Right lobe of liver (tissue), 6 donors: ENCODE measurements around the gene FYTTD1. TPM values are rescaled to one million over a fixed set of nuclear protein-coding genes. Genes with fewer than 3 reads are reported as not detected.
"Not testable (repeated sequence)": the region's sequence is repeated elsewhere in the genome, so short reads cannot be mapped to it uniquely, and the experiment has no call there.

Experiments used
- ATAC-seq, 4 donors: fragments of 200-7000 bp; cut with Tn5 transposase; one replicate each; pipeline ENCODE4 v1.9.1; 2020; ENCODE audit warnings: mild to moderate bottlenecking in 4 of 4, moderate library complexity in 4 of 4
- DNase-seq, 3 donors: peaks; one replicate each; pipeline ENCODE4 v3.0.0-alpha.2; 2020
- H3K27ac ChIP-seq, 3 donors: fragments of 200-600 bp; one replicate each; pipeline ENCODE4 v1.8.0; 2022
- H3K27me3 ChIP-seq, 2 donors: fragments of 200-600 bp; one replicate each; pipeline ENCODE4 v1.8.0; 2022
- H3K36me3 ChIP-seq, 4 donors: fragments of 200-600 bp; sonication (generic) in 1 of 4; one replicate each; pipeline versions ENCODE4 v1.5.1 to v1.8.0; 2017 to 2022; ENCODE audit warnings: control low read depth in 1 of 4
- H3K4me1 ChIP-seq, 4 donors: fragments of 200-600 bp; sonication (generic) in 1 of 4; one replicate each; pipeline versions ENCODE4 v1.5.1 to v1.8.0; 2017 to 2022; ENCODE audit warnings: control low read depth in 1 of 4
- H3K4me3 ChIP-seq, 3 donors: fragments of 200-600 bp; one replicate each; pipeline ENCODE4 v1.8.0; 2022
- H3K9me3 ChIP-seq, 4 donors: fragments of 200-600 bp; sonication (generic) in 1 of 4; one replicate each; pipeline versions ENCODE4 v1.5.1 to v1.8.0; 2017 to 2022; ENCODE audit warnings: control low read depth in 1 of 4
- CTCF ChIP-seq, 4 donors: fragments of 200-600 bp in 3 of 4; fragments of 450-650 bp in 1 of 4; IDR thresholded peaks; one replicate each; pipeline versions ENCODE4 v1.5.1 to v1.8.0; 2016 to 2022; ENCODE audit warnings: antibody characterized with exemption in 4 of 4, mild to moderate bottlenecking in 2 of 4
- POLR2A ChIP-seq: fragments of 450-650 bp; IDR thresholded peaks from one replicate; pipeline ENCODE4 v1.6.1; 2017; ENCODE audit warnings: antibody characterized with exemption, mild to moderate bottlenecking
- WGBS: methylation state at CpG from one replicate; pipeline ENCODE4 v1.1.6; 2018; ENCODE audit warnings: low coverage, low lambda C conversion rate; ENCODE audit not compliant: insufficient coverage; ENCODE audit errors: missing lambda C conversion rate; 5-methylcytosine and 5-hydroxymethylcytosine counted together
- intact Hi-C, 2 donors: fragments of 100-400 bp; cut with DNase I; formaldehyde crosslinking; loops; one replicate each; pipeline versions ENCODE4 v1.11.2 to v1.14.1; 2022
- total RNA-seq, 6 experiments: library from RNA; depleted of rRNA in 2 of 6; stranded (reverse); fragments of >200 nt in 2 of 6; fragmentation: NEBNext Ultra II Directional in 3 of 6; extraction: Animal tissue kit (Norgen Biotek cat#: 25700) in 3 of 6; gene quantifications; one replicate each; pipeline versions ENCODE4 v1.1.0 to v1.2.4, GENCODE V29; 2016 to 2023
- donor health status: DM: no; HTN: yes; CAD: no.
- donor health status: DM: no; HTN: no; CAD: no.
- donor health status: DM: no; HTN: no; CAD: no.
- donor health status: DM: no; HTN: yes; CAD: no.
- donor health status: DM: no; HTN: yes; CAD: no.

FYTTD1 gene
- total RNA-seq, 6 experiments from 2014 or later: 20.2 to 33.4 (median 23.9) TPM

GRCh38 chr3:197709135-197709534 lies 40.5 kb upstream of the FYTTD1 start:
- no peak for TF ChIP-seq POLR2A
- TF ChIP-seq CTCF (IDR thresholded peaks at IDR 0.05): no peak
- Histone ChIP-seq H3K9me3 (no peaks in the 10 kb centered on the region), H3K27me3 (no peaks in the 10 kb centered on the region), H3K4me1 (peaks cover 0 to 3% (median 0%) of the 10 kb centered on the region in 4 donors), H3K4me3 (no peak overlapping the region), H3K27ac (no peak overlapping the region), H3K36me3 (peaks cover 0 to 11% (median under 1%) of the 10 kb centered on the region in 4 donors)
- intact Hi-C loops: no loop called here
- ATAC-seq: no peak
- DNase-seq: no peak
- WGBS: 79% methylated on average over 6 of the region's 9 CpGs

GRCh38 chr3:197710965-197711364 lies 38.7 kb upstream of the FYTTD1 start:
- H3K36me3 ChIP-seq, ATAC-seq, H3K9me3 ChIP-seq, H3K27me3 ChIP-seq, intact Hi-C loops, H3K27ac ChIP-seq, H3K4me3 ChIP-seq, H3K4me1 ChIP-seq, DNase-seq: not testable (repeated sequence)
- WGBS: 83% methylated on average over 5 of the region's 5 CpGs

- peak; percentile 60 to 69 (median 68) for DNase-seq
- peak overlapping the region in 1 of 3 donors; percentile 28 for H3K4me3 ChIP-seq
- H3K9me3 ChIP-seq: no peaks in the 10 kb centered on the region
- intact Hi-C loops: no loop called here
- ATAC-seq: peak; percentile 87 to 97 (median 96)
- H3K4me1 ChIP-seq: peaks cover 0 to 3% (median 0%) of the 10 kb centered on the region in 4 donors
- no peaks in the 10 kb centered on the region for H3K36me3 ChIP-seq
- no peaks in the 10 kb centered on the region for H3K27me3 ChIP-seq
- peak overlapping the region; percentile 39 to 75 (median 50) for H3K27ac ChIP-seq
- WGBS: 50% methylated on average over 8 of the region's 9 CpGs
- TF ChIP-seq POLR2A: peak; percentile 41
- TF ChIP-seq CTCF (IDR thresholded peaks at IDR 0.05): no peak
Measured at GRCh38 chr3:197711973-197712707, 37.5 kb upstream of the FYTTD1 start.

- ATAC-seq: no peak
- Histone ChIP-seq H3K4me3 (no peak overlapping the region), H3K9me3 (no peaks in the 10 kb centered on the region), H3K36me3 (no peaks in the 10 kb centered on the region), H3K4me1 (peaks cover 0 to 3% (median 0%) of the 10 kb centered on the region in 4 donors), H3K27me3 (no peaks in the 10 kb centered on the region), H3K27ac (peak overlapping the region in 1 of 3 donors; percentile 75)
- 73% methylated on average over 4 of the region's 4 CpGs for WGBS
- intact Hi-C loops: no loop called here
- TF ChIP-seq CTCF (IDR thresholded peaks at IDR 0.05): no peak
- no peak for DNase-seq
Measured at GRCh38 chr3:197713477-197713822, 36.2 kb upstream of the FYTTD1 start.

- Histone ChIP-seq H3K27me3 (no peaks in the 10 kb centered on the region), H3K4me1 (peaks cover 0 to 3% (median 0%) of the 10 kb centered on the region in 4 donors), H3K4me3 (no peak overlapping the region), H3K36me3 (no peaks in the 10 kb centered on the region), H3K9me3 (no peaks in the 10 kb centered on the region), H3K27ac (no peak overlapping the region)
- ATAC-seq (no peak), DNase-seq (no peak)
- intact Hi-C loops: no loop called here
- TF ChIP-seq CTCF (IDR thresholded peaks at IDR 0.05) (no peak), POLR2A (no peak)
- 90% methylated on average over 3 of the region's 4 CpGs for WGBS
Measured at GRCh38 chr3:197714251-197714650, 35.4 kb upstream of the FYTTD1 start.
